ENCODE data around the gene B3GAT1. TPM values are rescaled to one million over a fixed set of nuclear protein-coding genes. Genes with fewer than 3 reads are reported as not detected.

B3GAT1 gene
- total RNA-seq, 1 donor from 2014 or later, result 31.8 TPM

DNA sequence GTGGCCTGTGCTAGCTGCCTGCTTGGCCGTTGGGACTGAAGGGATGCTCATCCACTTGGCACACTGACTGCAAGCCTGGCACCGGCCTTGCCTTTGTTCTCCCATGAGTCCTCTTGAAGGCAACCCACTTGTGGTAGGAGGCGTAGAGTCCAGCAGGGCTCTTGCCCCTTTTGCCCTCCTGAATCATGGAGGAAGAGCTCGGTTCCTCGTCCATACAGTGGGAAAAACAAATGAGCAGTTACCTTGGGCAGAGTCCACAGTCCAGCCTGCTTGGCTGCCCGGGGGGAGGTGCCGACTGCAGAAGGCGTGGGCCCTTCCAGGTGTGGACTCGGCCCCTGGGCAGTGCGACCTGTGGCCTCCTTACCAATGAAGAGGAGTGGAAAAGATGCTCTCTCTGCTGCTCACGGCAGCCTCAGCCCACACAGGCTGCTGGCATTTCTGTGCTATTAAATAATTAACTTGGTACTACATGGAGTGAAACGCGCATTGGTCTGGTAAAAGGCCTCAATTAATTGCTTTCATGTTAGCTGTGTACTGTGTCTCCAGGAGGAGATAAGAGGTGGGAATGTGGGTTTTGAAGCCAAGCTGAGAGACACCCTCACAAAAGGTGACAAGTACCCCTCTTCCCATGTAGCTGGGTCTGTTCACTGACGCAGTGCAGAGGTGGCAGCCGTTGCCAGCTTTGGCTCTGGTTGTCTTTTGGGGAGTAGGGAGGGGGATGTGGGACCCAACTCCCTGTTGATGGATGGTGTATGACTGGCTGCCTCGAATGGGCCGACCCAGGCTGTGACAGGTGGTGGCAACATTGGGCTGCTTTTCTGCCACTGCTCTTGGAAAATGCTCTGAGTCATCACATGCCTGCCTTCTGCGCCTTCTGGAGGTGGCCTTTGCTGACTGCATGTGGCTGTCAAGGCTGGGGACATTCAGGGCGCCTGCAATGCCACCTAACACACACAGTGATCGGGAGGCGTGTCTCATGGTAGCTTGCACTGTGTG lies 26.8 kb upstream of the B3GAT1 start:
- peaks cover 5% of the 10 kb centered on the region for H3K9me3 Mint-ChIP-seq

DNA sequence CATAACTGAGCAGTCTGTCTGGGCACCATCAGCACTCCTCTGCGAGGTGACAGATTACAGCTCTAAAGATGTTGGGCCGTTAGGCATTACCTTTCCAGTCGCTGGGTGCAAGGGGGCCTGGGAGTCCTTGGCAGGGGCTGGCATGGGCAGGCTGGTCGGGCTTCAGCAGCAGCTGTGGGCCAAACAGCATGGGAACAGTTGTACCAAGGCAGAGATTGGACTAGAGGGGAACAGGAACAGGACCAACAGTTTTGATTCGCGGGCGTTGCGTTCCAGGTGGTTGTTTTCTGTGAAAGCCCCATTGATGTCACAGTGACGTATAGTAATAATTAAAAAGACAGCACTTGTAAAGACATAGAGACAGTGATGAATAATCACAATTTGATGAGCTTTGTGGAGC lies 25.8 kb upstream of the B3GAT1 start:
- Mint-ChIP-seq H3K9me3 (peaks cover 5% of the 10 kb centered on the region), H3K27me3 (ENCODE audit: low read depth) (no peaks in the 10 kb centered on the region), H3K4me1 (peaks cover 6% of the 10 kb centered on the region), H3K4me3 (no peak overlapping the region), H3K27ac (ENCODE audit: unreplicated experiment) (no peak overlapping the region), H3K36me3 (ENCODE audit: low read depth) (peaks cover 2% of the 10 kb centered on the region)
- no peak for DNase-seq (ENCODE audit: low read depth, low spot score)
- TF ChIP-seq, protein P1, sequence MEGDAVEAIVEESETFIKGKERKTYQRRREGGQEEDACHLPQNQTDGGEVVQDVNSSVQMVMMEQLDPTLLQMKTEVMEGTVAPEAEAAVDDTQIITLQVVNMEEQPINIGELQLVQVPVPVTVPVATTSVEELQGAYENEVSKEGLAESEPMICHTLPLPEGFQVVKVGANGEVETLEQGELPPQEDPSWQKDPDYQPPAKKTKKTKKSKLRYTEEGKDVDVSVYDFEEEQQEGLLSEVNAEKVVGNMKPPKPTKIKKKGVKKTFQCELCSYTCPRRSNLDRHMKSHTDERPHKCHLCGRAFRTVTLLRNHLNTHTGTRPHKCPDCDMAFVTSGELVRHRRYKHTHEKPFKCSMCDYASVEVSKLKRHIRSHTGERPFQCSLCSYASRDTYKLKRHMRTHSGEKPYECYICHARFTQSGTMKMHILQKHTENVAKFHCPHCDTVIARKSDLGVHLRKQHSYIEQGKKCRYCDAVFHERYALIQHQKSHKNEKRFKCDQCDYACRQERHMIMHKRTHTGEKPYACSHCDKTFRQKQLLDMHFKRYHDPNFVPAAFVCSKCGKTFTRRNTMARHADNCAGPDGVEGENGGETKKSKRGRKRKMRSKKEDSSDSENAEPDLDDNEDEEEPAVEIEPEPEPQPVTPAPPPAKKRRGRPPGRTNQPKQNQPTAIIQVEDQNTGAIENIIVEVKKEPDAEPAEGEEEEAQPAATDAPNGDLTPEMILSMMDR (conservative IDR thresholded peaks at IDR 0.05), result no peak

More for the DNA sequence above, 26.8 kb upstream of the B3GAT1 start:
- Mint-ChIP-seq H3K27me3 (ENCODE audit: low read depth) (no peaks in the 10 kb centered on the region), H3K27ac (ENCODE audit: unreplicated experiment) (peak overlapping the region; percentile 89), H3K36me3 (ENCODE audit: low read depth) (peaks cover 2% of the 10 kb centered on the region), H3K4me1 (peaks cover 6% of the 10 kb centered on the region), H3K4me3 (no peak overlapping the region)
- TF ChIP-seq, protein P1 (conservative IDR thresholded peaks at IDR 0.05), result no peak
- no peak for DNase-seq (ENCODE audit: low read depth, low spot score)

DNA sequence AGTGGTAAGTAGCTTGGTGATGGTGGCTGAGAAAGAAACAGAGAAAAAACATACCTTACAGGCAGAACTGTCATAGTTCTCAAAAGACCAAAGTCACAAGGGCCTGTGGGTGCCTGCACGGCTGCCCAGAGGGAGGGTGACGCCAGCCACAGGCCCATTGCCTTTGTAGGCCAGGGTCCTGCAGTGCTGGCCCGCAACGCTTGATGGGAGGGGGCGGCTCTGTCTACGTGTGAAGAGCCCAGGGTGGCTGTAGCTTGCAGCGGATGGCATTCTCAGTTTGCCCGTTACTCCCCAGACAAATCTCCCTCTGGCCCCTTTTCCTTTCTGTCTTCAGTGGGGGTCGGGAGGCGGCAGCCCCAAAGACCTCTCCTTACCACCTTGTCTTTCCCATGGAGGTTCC lies 24.7 kb upstream of the B3GAT1 start:
- peaks cover 6% of the 10 kb centered on the region for H3K4me1 Mint-ChIP-seq
- H3K9me3 Mint-ChIP-seq, result peaks cover 5% of the 10 kb centered on the region
- H3K27ac Mint-ChIP-seq (ENCODE audit: unreplicated experiment), result peak overlapping the region; percentile 15
- H3K27me3 Mint-ChIP-seq (ENCODE audit: low read depth), result no peaks in the 10 kb centered on the region
- DNase-seq (ENCODE audit: low read depth, low spot score), result no peak
- TF ChIP-seq, protein P1 (conservative IDR thresholded peaks at IDR 0.05), result no peak
- no peak overlapping the region for H3K4me3 Mint-ChIP-seq
- peaks cover 2% of the 10 kb centered on the region for H3K36me3 Mint-ChIP-seq (ENCODE audit: low read depth)

DNA sequence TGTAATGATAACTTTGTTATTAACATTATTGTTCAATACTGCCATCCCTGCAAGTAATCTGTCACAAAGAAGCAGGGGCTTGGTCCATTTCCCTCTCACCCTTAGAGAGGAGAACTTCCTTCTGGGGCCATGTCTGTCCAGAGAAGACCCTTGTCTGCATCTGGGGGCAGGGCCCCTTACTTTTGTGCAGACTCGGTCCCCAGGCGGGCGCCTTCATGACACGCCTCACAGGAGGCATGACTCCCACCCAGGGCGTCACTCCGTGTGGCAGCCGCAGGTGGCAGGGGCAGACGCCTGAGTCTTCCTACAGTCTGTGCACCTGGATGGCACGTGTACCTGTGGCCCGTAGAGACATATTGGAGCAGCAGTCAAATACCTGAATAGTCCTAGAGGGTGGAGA lies 21.8 kb upstream of the B3GAT1 start:
- no peaks in the 10 kb centered on the region for H3K27me3 Mint-ChIP-seq (ENCODE audit: low read depth)
- H3K27ac Mint-ChIP-seq (ENCODE audit: unreplicated experiment), result no peak overlapping the region
- peaks cover 2% of the 10 kb centered on the region for H3K9me3 Mint-ChIP-seq
- peaks cover 2% of the 10 kb centered on the region for H3K36me3 Mint-ChIP-seq (ENCODE audit: low read depth)
- peaks cover 7% of the 10 kb centered on the region for H3K4me1 Mint-ChIP-seq
- no peak overlapping the region for H3K4me3 Mint-ChIP-seq
- DNase-seq (ENCODE audit: low read depth, low spot score), result no peak
- TF ChIP-seq, protein P1 (conservative IDR thresholded peaks at IDR 0.05), result no peak

DNA sequence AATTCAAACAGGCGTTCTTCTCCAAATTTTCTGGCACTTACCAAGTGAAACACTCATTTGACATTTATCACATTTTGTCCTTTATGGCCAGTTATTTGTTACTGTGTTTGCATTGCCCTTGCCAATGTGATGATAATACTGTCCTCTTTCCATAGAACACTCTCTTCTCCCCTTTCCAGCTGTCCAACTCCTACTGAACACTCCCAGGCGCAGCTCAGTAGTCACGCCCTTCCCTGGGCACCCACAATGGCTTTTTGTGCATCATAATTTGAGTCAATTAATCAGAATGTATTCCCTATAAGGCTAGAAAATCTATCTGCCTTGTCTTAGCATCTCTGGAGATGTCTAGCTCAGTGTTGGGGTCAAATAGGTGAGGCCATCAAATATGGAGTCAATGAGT lies 21.2 kb upstream of the B3GAT1 start:
- TF ChIP-seq, protein P1 (conservative IDR thresholded peaks at IDR 0.05), result no peak
- peaks cover 2% of the 10 kb centered on the region for H3K9me3 Mint-ChIP-seq
- H3K4me1 Mint-ChIP-seq, result peaks cover 7% of the 10 kb centered on the region

More for the DNA sequence above, 21.2 kb upstream of the B3GAT1 start:
- Mint-ChIP-seq H3K36me3 (ENCODE audit: low read depth) (peaks cover 2% of the 10 kb centered on the region), H3K4me3 (no peak overlapping the region), H3K27me3 (ENCODE audit: low read depth) (no peaks in the 10 kb centered on the region), H3K27ac (ENCODE audit: unreplicated experiment) (no peak overlapping the region)
- no peak for DNase-seq (ENCODE audit: low read depth, low spot score)

All from neural crest cell (in vitro differentiated cells).